Amniotic epithelial cell (primary cell): ENCODE measurements around the gene TMOD3.
A peak's percentile ranks its signal among the peaks of the same experiment; 100 is the strongest.
"Not testable (repeated sequence)": the region's sequence is repeated elsewhere in the genome, so short reads cannot be mapped to it uniquely, and the experiment has no call there.

ENCODE experiments used
- DNase-seq: peaks from one replicate; pipeline ENCODE4 v3.0.0-alpha.2; 2010; ENCODE audit warnings: low read depth

Gene TMOD3

DNA sequence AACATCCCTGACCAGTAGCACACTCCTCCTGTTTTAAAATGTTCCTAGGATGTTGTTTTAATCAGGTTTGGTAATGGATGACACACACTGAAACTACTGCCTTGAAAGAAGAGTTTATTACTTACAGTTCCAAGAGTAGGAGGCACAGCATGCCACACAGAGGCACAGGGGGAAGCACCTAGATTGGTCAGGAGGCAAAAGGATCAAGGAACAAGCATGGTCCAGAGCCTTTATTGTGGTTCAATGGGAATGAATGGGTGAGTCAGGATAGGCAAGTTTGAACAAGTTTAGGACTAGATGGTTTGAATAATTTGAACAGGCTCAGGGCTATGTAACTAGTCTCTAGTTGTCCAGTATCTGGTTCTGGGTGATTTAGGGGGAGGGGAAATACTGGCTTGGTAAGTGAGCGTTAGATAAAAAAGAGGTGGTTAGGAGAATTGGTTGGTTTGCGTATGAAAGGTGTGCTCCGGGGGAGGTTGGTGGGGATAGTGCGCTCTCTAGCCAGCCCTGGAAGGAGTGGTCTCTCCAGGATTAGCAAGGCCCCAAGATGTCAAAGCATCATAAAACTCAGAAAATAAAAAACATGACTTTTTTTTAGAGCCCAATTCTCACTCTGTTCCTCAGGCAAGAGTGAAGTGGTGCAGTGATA is 35.1 kb downstream of the TMOD3 start:
- peak; percentile 26 for DNase-seq

DNA sequence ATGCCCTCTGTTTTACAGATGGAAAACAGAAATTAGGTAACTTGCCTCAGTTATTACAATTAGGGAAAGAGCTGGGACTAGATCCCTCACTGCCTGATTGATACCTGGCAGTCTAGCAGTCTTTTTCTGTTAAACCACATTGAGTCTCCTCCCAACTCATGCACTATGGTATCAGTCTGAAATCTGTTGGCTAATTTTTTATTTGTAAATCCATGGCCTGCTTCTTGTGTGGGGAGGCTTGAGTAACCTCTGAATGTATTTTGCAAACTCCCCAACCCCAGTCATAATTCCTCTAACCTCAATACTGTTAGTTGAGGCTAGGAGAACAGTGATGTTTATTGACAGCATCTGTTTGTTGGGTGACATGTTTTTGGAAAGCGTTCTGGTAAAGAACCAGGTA is 35.9 kb downstream of the TMOD3 start:
- DNase-seq, result peak; percentile 25

GRCh38 chr15:51866161-51866560 is 36.7 kb downstream of the TMOD3 start:
- DNase-seq, result no peak

GRCh38 chr15:51866751-51867150 is 37.3 kb downstream of the TMOD3 start:
- no peak for DNase-seq

GRCh38 chr15:51869060-51869421 is 39.6 kb downstream of the TMOD3 start:
- peak; percentile 73 for DNase-seq

GRCh38 chr15:51870774-51871173 is 41.3 kb downstream of the TMOD3 start:
- DNase-seq, result no peak

DNA sequence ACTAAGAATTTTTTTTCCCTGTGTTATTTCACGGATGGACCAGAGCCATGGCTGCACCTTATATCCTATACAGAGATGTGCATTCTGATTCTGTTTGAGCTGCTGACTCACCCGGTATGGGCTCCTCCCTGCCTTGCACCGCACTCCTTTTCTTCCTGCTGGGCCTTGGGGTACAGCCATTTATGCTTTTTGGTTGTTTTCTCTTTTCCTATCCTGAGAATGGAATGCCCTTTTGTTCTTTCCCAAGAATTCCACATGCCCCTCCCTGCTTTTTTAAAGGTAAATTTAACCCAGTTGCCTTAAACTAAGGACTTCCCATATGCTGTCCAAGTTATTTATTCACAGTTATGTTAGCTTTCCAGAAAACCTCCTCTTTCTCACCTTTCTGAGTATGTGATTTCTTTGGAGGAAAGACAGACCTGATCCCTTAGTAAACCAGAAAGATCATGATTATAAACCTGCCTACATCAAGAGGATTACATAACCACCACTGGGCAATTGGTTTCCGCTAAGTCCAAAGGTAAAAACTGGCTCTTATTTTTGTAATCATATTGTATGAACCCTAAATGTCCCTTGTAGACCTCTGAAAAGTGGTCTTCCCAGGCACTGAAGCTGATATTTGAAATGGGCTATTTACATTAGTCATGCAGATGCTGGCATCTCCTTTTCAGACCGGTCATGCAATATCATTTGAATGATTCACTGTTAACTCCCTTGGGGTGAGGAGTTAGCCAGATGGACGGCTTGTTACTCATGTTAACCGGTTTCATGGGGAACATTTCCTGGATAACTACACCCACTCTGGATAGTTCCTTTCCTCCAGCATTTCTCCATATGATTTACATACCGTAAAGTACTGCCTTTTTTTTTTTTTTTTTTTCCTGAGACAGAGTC is 45.5 kb downstream of the TMOD3 start:
- peak; percentile 98 for DNase-seq

GRCh38 chr15:51876169-51876568 is 46.7 kb downstream of the TMOD3 start:
- DNase-seq, result no peak

DNA sequence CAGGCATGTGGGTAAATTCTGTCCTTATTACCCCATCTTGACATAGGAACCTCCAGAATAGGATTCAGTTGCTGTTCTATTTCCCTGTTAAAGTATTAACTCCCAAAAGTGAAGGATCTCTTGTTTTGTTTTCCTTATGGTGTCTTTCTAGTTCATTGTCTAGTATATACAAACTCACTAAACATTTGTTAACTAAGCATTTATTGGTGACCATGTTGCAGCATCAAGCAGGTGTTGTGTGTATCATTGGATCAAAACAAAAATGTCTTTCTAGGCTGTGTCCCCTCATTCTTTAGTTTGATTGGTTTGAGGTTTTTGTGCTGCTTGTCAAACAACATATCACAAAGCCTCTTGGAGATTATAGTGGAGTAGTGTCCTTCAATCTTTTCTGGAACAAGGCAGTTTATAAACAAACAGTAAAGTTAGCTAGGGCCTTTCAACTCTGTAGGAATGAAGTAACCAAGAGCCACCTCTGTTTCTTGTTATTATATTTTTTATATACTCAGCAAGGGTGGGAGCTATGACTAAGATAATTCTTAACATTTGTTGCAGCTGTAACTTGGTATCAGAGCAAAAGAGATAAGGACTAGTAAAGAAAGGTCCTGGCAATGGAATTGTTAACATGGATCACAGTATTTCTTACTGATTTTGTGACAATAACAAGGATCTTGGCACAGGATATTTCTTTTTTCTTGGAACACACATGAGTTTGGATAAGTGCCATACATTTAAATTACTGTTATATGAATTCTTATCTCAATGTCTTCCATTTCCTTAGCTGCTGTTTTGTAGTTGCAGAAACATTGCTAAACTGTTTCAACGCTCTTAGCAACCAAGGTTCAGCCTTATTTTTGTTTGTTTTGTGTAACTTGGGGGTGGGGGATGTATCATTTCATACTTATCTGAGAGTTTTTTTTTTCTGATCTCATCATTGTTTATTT is 49.3 kb downstream of the TMOD3 start:
- peak; percentile 93 for DNase-seq

GRCh38 chr15:51879555-51879954 is 50.1 kb downstream of the TMOD3 start:
- DNase-seq, result peak; percentile 46

GRCh38 chr15:51883271-51883837 is 53.9 kb downstream of the TMOD3 start:
- DNase-seq, result peak; percentile 55

GRCh38 chr15:51884041-51884440 is 54.6 kb downstream of the TMOD3 start:
- no peak for DNase-seq

DNA sequence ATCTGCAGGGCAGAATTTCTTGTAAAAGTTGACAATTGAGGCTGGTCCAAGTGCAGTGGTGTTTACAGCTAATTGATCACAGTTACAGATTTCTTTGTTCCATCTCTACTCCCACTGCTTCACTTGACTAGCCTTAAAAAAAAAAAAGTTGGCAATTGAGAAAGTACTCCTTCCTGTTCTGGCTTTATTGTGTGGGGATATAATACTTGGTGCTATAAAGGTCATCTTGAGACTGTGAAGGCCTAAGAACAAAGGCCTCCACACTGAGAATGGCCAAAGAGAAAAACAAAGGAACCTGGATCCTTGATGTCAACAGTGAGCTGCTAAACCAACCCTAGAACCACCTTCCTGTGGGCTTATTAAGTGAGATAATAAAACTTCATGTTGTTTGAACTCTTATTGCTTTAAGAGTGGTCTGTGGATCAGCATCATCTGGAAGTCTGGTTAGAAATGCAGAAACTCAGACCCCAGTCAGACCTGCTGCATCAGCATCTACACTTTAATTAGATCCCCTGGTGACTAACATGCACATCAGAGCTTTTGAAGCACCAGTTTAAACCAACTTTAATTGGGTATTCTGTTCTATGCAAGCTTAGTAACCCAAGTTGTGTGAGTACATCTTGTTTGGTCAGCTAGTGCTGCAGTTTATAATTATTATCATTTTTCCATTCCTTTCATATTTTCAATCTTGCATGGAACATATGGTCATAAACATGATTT is 55.2 kb downstream of the TMOD3 start:
- no peak for DNase-seq

DNA sequence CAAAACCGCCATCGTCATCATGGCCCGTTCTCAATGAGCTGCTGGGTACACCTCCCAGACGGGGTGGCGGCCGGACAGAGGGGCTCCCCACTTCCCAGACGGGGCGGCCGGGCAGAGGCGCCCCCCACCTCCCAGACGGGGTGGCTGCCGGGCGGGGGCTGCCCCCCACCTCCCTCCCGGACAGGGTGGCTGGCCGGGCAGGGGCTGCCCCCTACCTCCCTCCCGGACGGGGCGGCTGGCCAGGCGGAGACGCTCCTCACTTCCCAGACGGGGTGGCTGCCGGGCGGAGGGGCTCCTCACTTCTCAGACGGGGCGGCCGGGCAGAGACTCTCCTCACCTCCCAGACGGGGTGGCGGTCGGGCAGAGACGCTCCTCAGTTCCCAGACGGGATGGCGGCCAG is 56.3 kb downstream of the TMOD3 start:
- DNase-seq, result not testable (repeated sequence)

- no peak for DNase-seq
These were observed 58.6 kb downstream of the TMOD3 start for GRCh38 chr15:51887887-51888592.

- peak; percentile 28 for DNase-seq
These were observed 59.2 kb downstream of the TMOD3 start for GRCh38 chr15:51888593-51889195.

GRCh38 chr15:51889486-51889885 is 60.0 kb downstream of the TMOD3 start:
- no peak for DNase-seq

- no peak for DNase-seq
These were observed 75.0 kb downstream of the TMOD3 start for GRCh38 chr15:51904421-51904820.

GRCh38 chr15:51904931-51905330 is 75.5 kb downstream of the TMOD3 start:
- no peak for DNase-seq

- no peak for DNase-seq
These were observed 77.8 kb downstream of the TMOD3 start for GRCh38 chr15:51907136-51907862.
